ENCODE results near the gene SUN2.
A peak's percentile ranks its signal among the peaks of the same experiment; 100 is the strongest.

GRCh38 chr22:38718414-38718813 is 37.4 kb downstream of the SUN2 start:
- peak; percentile 50 for TF ChIP-seq CTCF (conservative IDR thresholded peaks at IDR 0.05; ENCODE audit: low read depth, low read length)
- TF ChIP-seq EZH2 (IDR thresholded peaks at IDR 0.05; ENCODE audit: borderline replicate concordance, low read depth, low read length, poor library complexity, severe bottlenecking): no peak
